ENCODE measurements around the gene SYPL1.

SYPL1 gene

DNA sequence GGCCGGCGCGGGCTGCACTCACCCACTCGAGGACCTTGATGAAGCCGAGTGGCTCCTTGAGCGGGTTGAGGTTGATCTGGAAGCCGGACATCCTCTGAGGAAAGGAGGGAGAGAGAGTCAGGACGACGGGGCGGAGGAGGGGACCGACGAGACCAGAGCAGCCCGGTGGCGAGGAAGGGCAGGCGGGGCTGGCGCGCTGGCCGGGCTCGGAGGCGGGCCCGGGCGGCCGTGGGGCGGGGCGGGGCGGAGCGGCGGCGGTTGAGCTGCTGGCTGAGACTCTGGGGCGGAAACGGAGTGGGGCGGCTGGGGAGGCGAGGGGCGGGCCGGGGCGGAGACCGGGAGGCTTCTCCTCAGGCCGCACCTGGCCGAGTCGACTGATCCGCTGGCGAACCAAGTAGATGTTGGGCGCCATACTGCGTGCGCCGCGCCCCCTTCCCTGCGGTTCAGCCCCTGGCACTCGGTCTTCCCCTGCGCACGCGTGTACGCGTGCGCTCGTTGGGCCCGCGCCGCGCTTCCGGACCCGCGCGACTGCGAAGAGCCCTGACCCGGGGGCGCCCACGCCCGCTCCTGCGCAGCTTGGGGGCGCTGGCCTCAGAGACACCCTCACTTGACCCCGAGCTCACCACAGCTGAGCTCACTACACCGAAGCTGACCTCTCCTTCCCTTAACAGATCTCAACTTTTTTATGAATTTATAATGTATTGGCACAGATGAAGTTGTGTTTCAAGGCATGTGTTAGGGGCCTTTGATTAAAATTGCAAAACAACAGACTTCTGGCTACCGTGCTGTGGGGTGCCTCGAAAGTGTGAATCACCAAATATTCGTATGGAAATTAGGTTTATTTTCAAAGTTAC is at the start of gene SYPL1:
Gene SYPL1, minus strand, starts transcription at position 195 of the 854 bp plus-strand sequence. Its CDS starts 104 bp downstream, at position 91.
- Histone ChIP-seq H3K27ac (ENCODE audit: low read length) (no peak within 1 kb of the TSS), H3K4me3 (ENCODE audit: low read length) (peak within 1 kb of the TSS; percentile 78), H3K27me3 (ENCODE audit: insufficient read depth, low read length) (peaks cover 18% of the 10 kb centered on the region), H3K9ac (ENCODE audit: low read depth, low read length) (peak within 1 kb of the TSS; percentile 81), H3K4me1 (ENCODE audit: insufficient read depth, low read length) (peaks cover 27% of the 10 kb centered on the region), H3K9me3 (ENCODE audit: insufficient read depth, low read depth, low read length) (no peaks in the 10 kb centered on the region), H3K36me3 (ENCODE audit: insufficient read depth, low read depth, low read length) (no peaks in the 10 kb centered on the region)

DNA sequence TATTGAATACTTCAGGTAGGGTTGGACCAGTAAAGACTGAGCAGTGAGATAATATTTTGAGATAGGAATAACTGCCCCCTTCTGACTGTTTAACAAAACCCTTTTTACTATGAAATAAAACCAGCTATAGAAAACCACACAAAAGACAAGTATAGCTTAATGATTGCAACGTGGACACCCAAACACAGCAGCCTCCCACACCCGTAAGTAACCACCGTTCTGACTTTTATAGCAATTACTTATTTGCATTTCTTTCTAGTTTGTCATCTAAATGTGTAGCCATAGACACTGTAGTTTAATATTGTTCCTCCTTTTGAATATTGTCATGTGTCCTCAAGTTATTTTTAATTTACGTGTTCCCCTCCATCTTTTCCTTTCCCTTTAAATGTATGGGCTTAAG is 42.9 kb upstream of the SYPL1 start:
- Histone ChIP-seq H3K4me3 (ENCODE audit: low read length) (no peak overlapping the region), H3K27me3 (ENCODE audit: insufficient read depth, low read length) (no peaks in the 10 kb centered on the region), H3K9me3 (ENCODE audit: insufficient read depth, low read depth, low read length) (no peaks in the 10 kb centered on the region; the same call in 1 of the 2 replicates), H3K4me1 (ENCODE audit: insufficient read depth, low read length) (peaks cover 4% of the 10 kb centered on the region; the same call in 1 of the 2 replicates), H3K9ac (ENCODE audit: low read depth, low read length) (no peak overlapping the region), H3K27ac (ENCODE audit: low read length) (no peak overlapping the region), H3K36me3 (ENCODE audit: insufficient read depth, low read depth, low read length) (no peaks in the 10 kb centered on the region)

DNA sequence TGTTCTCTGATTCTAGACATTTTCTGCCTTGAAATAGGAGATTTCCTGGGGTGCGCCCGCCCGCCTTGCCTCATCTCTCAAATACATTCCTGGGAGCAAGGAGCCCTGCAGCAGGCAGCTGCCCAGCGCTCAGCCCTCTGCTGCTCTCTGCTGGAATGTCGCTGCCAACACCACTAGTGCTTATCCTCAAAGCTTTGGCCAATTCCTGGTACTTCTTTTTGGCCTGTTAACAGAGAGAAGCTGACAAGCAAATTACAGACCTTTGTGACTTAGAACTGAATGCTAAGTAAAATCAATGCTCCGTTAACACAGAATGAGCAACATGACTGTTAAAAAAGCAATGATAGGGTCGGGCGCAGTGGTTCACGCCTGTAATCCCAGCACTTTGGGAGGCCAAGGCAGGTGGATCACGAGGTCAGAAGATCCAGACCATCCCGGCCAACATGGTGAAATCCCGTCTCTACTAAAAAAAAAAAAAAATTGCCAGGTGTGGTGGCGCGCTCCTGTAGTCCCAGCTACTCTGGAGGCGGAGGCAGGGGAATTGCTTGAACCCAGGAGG is 41.9 kb upstream of the SYPL1 start:
- H3K9ac ChIP-seq (ENCODE audit: low read depth, low read length) = no peak overlapping the region
- H3K36me3 ChIP-seq (ENCODE audit: insufficient read depth, low read depth, low read length) = no peaks in the 10 kb centered on the region
- H3K9me3 ChIP-seq (ENCODE audit: insufficient read depth, low read depth, low read length) = no peaks in the 10 kb centered on the region; the same call in 1 of the 2 replicates
- no peak overlapping the region for H3K4me3 ChIP-seq (ENCODE audit: low read length)
- no peaks in the 10 kb centered on the region for H3K27me3 ChIP-seq (ENCODE audit: insufficient read depth, low read length)
- peaks cover 4% of the 10 kb centered on the region; the same call in 1 of the 2 replicates for H3K4me1 ChIP-seq (ENCODE audit: insufficient read depth, low read length)
- H3K27ac ChIP-seq (ENCODE audit: low read length) = no peak overlapping the region

DNA sequence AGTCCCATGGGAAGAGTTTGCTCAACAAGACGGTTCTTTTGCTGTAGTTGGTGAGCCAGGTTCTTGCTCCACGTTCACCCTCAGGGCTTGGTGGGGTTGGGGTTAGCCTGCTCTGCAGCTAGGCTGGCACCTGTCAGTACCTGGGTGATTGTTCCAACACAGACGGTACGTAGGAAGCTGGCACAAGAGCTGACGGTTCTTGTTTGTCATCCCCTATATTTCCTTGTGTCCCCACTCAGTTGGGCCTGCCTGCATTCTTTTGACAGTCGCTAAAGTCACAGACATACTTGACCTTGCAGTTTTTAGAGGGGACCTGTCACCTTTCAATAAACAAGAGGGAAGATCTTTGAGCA is 40.2 kb upstream of the SYPL1 start:
- Histone ChIP-seq H3K4me1 (ENCODE audit: insufficient read depth, low read length) (peaks cover 4% of the 10 kb centered on the region; the same call in 1 of the 2 replicates), H3K27ac (ENCODE audit: low read length) (no peak overlapping the region), H3K36me3 (ENCODE audit: insufficient read depth, low read depth, low read length) (no peaks in the 10 kb centered on the region), H3K9ac (ENCODE audit: low read depth, low read length) (no peak overlapping the region), H3K4me3 (ENCODE audit: low read length) (no peak overlapping the region), H3K27me3 (ENCODE audit: insufficient read depth, low read length) (no peaks in the 10 kb centered on the region), H3K9me3 (ENCODE audit: insufficient read depth, low read depth, low read length) (no peaks in the 10 kb centered on the region; the same call in 1 of the 2 replicates)

DNA sequence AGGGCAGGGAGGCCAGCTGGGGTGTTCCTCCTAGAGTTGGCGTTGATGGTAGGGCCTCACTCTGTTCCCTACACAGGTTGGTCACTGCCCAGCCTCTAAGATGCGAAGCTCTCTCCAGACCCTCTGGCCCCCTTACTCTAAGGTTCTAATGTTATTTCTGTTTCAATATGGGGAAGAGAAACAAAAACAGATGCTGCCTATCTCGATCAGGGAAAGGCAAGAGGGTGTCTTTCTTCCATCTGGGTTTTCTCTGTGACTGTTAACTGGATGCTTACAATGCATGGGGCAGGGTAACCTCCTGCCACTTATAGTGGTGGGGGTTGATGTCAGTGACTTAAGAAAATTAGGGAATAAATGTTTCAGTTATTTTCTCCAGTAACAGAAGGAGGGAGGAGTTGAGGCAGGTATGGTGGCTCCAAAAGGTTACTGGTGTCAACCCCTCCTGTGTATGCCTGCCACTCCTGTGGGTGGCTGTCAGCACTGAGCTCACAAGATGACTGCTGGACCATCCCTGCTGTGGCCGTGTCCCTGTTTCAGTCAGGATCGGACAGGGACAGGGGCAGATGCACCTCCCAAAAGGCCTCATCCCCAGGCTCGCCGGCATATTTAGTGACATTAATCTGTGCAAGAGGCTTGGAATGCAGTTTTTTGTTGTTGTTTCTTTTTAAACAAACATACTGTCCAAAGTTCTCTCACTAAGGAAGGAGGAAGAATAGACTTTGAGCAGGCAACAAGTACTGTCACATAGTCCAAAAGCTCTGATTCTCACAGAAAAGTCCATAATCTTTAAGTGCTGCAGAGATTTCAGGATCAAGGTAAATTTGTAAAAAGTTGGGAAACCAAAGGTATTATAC is 39.6 kb upstream of the SYPL1 start:
- no peaks in the 10 kb centered on the region for H3K36me3 ChIP-seq (ENCODE audit: insufficient read depth, low read depth, low read length)
- H3K27ac ChIP-seq (ENCODE audit: low read length) = no peak overlapping the region
- H3K9ac ChIP-seq (ENCODE audit: low read depth, low read length) = no peak overlapping the region
- H3K4me1 ChIP-seq (ENCODE audit: insufficient read depth, low read length) = peaks cover 4% of the 10 kb centered on the region; the same call in 1 of the 2 replicates
- H3K4me3 ChIP-seq (ENCODE audit: low read length) = no peak overlapping the region
- H3K9me3 ChIP-seq (ENCODE audit: insufficient read depth, low read depth, low read length) = no peaks in the 10 kb centered on the region
- H3K27me3 ChIP-seq (ENCODE audit: insufficient read depth, low read length) = no peaks in the 10 kb centered on the region

DNA sequence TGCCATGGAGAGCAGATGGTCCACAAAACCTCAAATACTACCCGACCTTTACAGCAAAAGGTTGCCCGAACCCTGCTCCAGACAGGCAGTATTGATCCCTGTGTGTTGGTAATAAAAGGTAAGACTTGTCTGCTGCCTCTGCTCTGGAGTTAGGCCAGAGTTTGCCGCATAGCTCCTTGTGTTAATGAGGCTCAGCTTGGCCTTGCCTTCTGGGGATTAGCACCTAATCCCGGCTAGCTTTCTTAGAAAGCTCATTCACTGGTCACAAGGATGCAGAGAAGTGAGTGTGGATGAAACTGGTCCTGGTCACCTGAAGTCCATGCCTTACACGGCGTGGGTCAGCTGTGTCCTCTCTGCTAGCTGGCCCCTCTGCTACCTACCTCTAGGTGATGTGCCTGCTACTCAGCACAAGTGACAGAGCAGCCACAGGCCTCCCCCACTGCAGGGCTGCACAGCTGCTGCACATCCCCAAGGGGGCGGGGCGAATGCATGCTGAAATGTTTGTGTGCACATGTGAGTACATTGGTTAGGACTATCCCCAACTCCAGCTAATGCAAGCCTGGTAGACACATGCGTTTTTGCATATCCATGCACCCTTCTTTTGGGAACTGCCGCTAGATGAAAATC is 31.7 kb upstream of the SYPL1 start:
- H3K4me1 ChIP-seq (ENCODE audit: insufficient read depth, low read length) = peaks cover 9% of the 10 kb centered on the region; the same call in 1 of the 2 replicates
- H3K9ac ChIP-seq (ENCODE audit: low read depth, low read length) = no peak overlapping the region
- H3K36me3 ChIP-seq (ENCODE audit: insufficient read depth, low read depth, low read length) = no peaks in the 10 kb centered on the region
- no peaks in the 10 kb centered on the region for H3K27me3 ChIP-seq (ENCODE audit: insufficient read depth, low read length)
- H3K4me3 ChIP-seq (ENCODE audit: low read length) = no peak overlapping the region
- H3K9me3 ChIP-seq (ENCODE audit: insufficient read depth, low read depth, low read length) = no peaks in the 10 kb centered on the region
- H3K27ac ChIP-seq (ENCODE audit: low read length) = no peak overlapping the region

DNA sequence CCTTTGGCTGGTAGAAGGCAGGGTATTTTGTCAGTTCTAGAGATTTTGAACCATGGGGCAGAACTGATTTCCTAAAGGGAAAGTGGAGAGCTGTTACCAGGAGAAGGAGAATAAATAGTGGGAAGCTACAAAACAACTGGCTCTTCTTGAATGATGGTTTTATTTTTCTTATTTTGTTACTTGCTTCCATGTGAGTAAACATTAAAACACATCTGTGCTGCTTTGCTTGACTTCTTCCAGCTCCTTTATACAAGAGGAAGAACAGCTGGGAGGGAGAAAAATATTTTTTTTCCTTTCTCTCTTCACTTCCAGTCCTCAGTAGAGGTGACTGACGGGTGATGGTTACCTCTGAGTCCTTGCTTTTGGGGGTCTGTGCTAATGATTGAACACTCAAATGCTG is 30.0 kb upstream of the SYPL1 start:
- Histone ChIP-seq H3K9me3 (ENCODE audit: insufficient read depth, low read depth, low read length) (no peaks in the 10 kb centered on the region), H3K27me3 (ENCODE audit: insufficient read depth, low read length) (no peaks in the 10 kb centered on the region), H3K9ac (ENCODE audit: low read depth, low read length) (no peak overlapping the region), H3K4me3 (ENCODE audit: low read length) (no peak overlapping the region), H3K4me1 (ENCODE audit: insufficient read depth, low read length) (peaks cover 9% of the 10 kb centered on the region; the same call in 1 of the 2 replicates), H3K27ac (ENCODE audit: low read length) (no peak overlapping the region), H3K36me3 (ENCODE audit: insufficient read depth, low read depth, low read length) (no peaks in the 10 kb centered on the region)

DNA sequence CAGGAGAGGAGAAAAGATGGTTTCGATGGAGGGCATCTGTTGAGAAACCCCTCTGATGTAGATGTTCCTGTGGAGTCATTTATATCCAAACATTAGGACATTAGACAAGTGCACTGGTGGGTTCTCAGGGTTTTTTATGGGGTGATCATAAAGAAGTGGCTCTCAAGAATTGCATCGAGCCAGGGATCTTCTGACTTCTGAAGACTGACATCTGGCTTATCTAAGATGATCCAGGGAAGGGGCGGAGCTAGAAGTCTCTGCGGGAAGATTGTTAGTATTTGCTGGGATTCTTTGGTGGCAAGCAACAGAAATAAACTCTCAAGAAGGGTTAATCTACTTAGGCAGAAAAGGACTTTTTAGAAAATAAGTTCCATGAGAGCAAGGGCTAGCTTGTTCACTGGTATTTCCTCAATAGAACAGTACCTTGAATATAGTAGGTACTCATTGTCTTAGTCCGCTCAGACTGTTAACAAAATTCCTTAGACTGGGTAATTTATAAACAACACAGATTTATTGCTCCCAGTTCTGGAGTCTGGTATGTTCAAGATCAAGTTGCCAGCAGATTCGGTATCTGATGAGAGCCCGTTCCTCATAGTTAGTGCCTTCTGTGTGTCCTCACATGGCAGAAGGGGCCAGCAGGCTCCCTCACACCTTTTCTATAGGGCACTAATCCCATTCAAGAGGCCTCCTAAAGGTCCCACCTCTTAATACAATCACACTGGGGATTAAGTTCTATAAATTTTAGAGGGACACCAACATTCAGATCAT is 28.5 kb upstream of the SYPL1 start:
- Histone ChIP-seq H3K4me3 (ENCODE audit: low read length) (no peak overlapping the region), H3K27me3 (ENCODE audit: insufficient read depth, low read length) (no peaks in the 10 kb centered on the region), H3K4me1 (ENCODE audit: insufficient read depth, low read length) (peaks cover 9% of the 10 kb centered on the region; the same call in 1 of the 2 replicates), H3K27ac (ENCODE audit: low read length) (no peak overlapping the region), H3K9ac (ENCODE audit: low read depth, low read length) (no peak overlapping the region), H3K9me3 (ENCODE audit: insufficient read depth, low read depth, low read length) (no peaks in the 10 kb centered on the region), H3K36me3 (ENCODE audit: insufficient read depth, low read depth, low read length) (no peaks in the 10 kb centered on the region)

DNA sequence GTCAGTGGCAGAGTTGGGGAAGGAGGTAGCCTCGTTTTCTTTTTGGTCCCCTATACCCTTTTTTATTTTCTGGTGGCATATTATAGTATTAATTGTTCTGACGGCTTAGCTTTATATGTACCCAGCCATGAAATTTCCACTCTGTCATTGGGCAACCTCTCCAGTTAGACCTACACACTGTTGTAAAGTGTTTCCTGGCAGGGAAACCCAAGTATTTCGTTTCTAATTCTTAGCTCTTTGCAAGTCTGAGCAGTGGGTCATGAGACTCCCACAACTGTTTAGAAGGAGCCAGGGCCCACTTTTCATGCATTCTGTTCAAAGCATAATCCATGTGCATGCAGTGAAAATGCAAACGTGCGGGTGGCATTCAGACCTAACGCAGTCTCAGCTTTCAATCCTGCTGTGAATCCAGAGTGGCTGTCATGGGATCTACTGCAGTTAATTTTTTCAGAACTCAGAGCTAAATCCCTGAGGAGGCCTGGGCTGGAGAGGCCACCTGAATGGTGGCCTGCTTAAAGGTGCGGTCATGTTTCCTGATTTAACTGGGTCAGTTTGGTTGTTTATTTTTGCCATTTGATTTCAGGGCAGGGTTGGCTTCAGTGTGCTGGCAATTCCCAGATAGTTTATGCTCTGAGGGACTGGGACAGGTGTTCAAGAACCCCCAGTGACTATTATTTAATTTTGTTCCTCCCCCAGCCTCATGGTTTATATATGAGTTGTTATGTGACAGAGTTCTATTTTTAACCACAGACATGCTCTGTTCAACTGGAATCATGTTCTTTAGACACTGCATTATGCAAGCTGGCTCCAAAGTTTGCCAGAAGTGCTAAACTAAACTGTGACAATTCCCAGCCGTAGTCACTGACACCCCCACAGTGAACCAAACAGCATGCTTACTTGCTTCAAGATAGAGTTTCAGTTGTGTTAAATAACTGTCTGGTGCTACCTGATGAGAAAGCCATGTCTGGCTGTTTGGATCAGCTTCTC is 27.4 kb upstream of the SYPL1 start:
- Histone ChIP-seq H3K4me3 (ENCODE audit: low read length) (peak overlapping the region; percentile 24; the same call in 1 of the 2 replicates), H3K9me3 (ENCODE audit: insufficient read depth, low read depth, low read length) (no peaks in the 10 kb centered on the region), H3K9ac (ENCODE audit: low read depth, low read length) (0 out of 2 replicates have a peak overlapping the region, but pooled peaks have one; percentile 36), H3K27ac (ENCODE audit: low read length) (no peak overlapping the region), H3K27me3 (ENCODE audit: insufficient read depth, low read length) (no peaks in the 10 kb centered on the region), H3K4me1 (ENCODE audit: insufficient read depth, low read length) (peaks cover 9% of the 10 kb centered on the region; the same call in 1 of the 2 replicates), H3K36me3 (ENCODE audit: insufficient read depth, low read depth, low read length) (no peaks in the 10 kb centered on the region)

DNA sequence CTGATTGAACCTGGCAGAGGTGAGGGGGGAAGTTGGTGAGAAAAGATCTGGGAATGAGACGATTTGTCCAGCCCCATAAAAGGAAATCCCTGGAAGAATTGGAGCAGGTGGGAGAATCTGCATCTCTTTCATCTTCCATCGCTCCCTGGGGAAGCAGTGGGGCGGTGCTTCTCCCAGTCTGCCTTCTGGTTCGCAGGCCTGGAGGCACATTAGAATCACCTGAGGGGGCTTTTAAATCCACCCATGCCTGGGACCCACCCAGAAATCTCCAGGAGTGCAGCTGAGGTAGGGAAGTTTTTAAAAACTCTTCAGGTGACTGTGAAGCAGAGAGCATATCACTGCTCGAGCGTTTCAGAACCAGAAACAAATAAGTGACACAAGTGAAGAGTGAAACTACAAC is 26.7 kb upstream of the SYPL1 start:
- Histone ChIP-seq H3K4me3 (ENCODE audit: low read length) (peak overlapping the region; percentile 24; the same call in 1 of the 2 replicates), H3K9ac (ENCODE audit: low read depth, low read length) (0 out of 2 replicates have a peak overlapping the region, but pooled peaks have one; percentile 36), H3K36me3 (ENCODE audit: insufficient read depth, low read depth, low read length) (no peaks in the 10 kb centered on the region), H3K27ac (ENCODE audit: low read length) (no peak overlapping the region), H3K4me1 (ENCODE audit: insufficient read depth, low read length) (peaks cover 9% of the 10 kb centered on the region; the same call in 1 of the 2 replicates), H3K27me3 (ENCODE audit: insufficient read depth, low read length) (no peaks in the 10 kb centered on the region), H3K9me3 (ENCODE audit: insufficient read depth, low read depth, low read length) (no peaks in the 10 kb centered on the region)
